C4-2B (cell line): ENCODE data around the gene OR2V2.
"Not testable (repeated sequence)": the region's sequence is repeated elsewhere in the genome, so short reads cannot be mapped to it uniquely, and the experiment has no call there.

Experiments
- H3K27ac ChIP-seq: fragments of 450-650 bp; 2 replicates; pipeline ENCODE4 v1.5.1; 2017
- CTCF ChIP-seq: fragments of 450-650 bp; conservative IDR thresholded peaks from 2 replicates; pipeline ENCODE4 v1.5.1; 2017; ENCODE audit warnings: mild to moderate bottlenecking
- ZFX ChIP-seq: fragments of 450-650 bp; IDR thresholded peaks from 2 replicates; pipeline ENCODE4 v1.6.1; 2017

Gene OR2V2

GRCh38 chr5:181124526-181124925, 22.9 kb upstream of the OR2V2 start:
- TF ChIP-seq CTCF (no peak), ZFX (no peak)
- H3K27ac ChIP-seq, result no peak overlapping the region

GRCh38 chr5:181126841-181127240, 20.5 kb upstream of the OR2V2 start:
- TF ChIP-seq CTCF, result no peak

DNA sequence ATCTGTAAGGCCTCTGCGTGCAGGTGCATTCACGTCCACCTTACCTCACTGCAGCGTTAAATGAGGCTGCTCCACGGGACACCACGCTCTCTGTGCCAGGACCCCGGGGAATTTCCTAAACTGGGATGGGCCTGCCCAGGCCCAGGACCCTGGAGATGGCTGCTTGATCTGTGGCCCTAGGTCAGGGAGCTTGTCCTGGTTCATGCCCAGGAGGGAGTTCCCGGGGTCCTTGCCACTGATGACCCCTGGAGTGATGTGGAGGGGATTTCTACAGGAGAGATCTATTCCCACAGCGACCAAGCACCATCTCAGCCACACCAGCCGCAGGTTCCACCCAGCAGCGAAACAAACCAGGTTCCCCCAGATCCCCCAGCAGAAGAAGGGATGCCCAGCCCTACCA, 19.9 kb upstream of the OR2V2 start:
- no peak overlapping the region for H3K27ac ChIP-seq
- TF ChIP-seq CTCF, result no peak
- no peak for TF ChIP-seq ZFX

More at GRCh38 chr5:181126841-181127240, 20.5 kb upstream of the OR2V2 start:
- no peak overlapping the region for H3K27ac ChIP-seq

- H3K27ac ChIP-seq, result no peak overlapping the region
- TF ChIP-seq ZFX, result no peak
- no peak for TF ChIP-seq CTCF
Observed at GRCh38 chr5:181127907-181128626, 19.3 kb upstream of the OR2V2 start.

- no peak overlapping the region for H3K27ac ChIP-seq
- no peak for TF ChIP-seq ZFX
- TF ChIP-seq CTCF, result no peak
Observed at GRCh38 chr5:181129601-181130000, 17.8 kb upstream of the OR2V2 start.

DNA sequence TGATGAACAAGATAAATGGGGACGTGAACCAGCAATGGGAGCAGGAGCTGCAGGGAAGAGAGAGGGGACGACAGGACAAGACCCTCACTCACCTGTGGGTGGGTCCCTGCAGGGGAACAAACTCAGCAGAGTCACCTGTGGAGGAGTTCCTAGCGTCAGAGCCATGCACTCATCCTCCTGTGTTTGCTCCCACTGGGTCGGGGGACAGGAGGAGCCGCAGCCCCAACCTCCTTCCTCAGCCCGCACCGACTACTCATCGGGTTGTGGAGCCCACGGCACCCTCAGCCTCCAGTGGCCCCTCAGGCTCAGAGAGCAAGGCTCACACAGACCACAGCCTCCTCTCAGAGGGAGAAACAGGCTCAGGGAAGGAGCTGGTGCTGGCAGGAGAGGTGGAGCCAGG, 17.3 kb upstream of the OR2V2 start:
- not testable (repeated sequence) for H3K27ac ChIP-seq

- TF ChIP-seq CTCF (no peak), ZFX (no peak)
Observed at GRCh38 chr5:181130832-181131496, 16.4 kb upstream of the OR2V2 start, which contains the start of gene OR2V1. TSS of gene OR2V1 (minus strand) at chr5:181131169. CDS start at chr5:181125304, 5,865 bp downstream.

GRCh38 chr5:181131514-181131913, 15.9 kb upstream of the OR2V2 start:
- H3K27ac ChIP-seq, result no peak overlapping the region
- TF ChIP-seq ZFX (no peak), CTCF (no peak)

More at GRCh38 chr5:181130832-181131496, 16.4 kb upstream of the OR2V2 start, which contains the start of gene OR2V1:
- H3K27ac ChIP-seq, result no peak within 1 kb of the TSS
